SK-N-MC (cell line): ENCODE data around the gene EPHB4.
"Not testable (repeated sequence)": the region's sequence is repeated elsewhere in the genome, so short reads cannot be mapped to it uniquely, and the experiment has no call there.

Experiments used
- DNase-seq: peaks from one replicate; pipeline ENCODE4 v3.0.0-alpha.2; 2011; ENCODE audit warnings: low read depth, low spot score
- H3K27ac ChIP-seq: fragments of 200-600 bp; sonication (generic); 2 replicates; pipeline ENCODE4 v1.5.1; 2016; ENCODE audit warnings: mixed run types
- H3K36me3 ChIP-seq: fragments of 200-600 bp; sonication (generic); 2 replicates; pipeline ENCODE4 v1.6.1; 2017; ENCODE audit warnings: antibody characterized with exemption, low read length, mixed read lengths; ENCODE audit not compliant: insufficient read depth
- H3K4me3 ChIP-seq: fragments of 200-600 bp; sonication (generic); 2 replicates; pipeline ENCODE4 v1.5.1; 2016
- H3K9ac ChIP-seq: fragments of 200-600 bp; sonication (generic); 2 replicates; pipeline ENCODE4 v1.8.0; 2017; ENCODE audit warnings: mixed run types, mixed read lengths; ENCODE audit not compliant: insufficient read length
- H3K9me3 ChIP-seq: fragments of 200-600 bp; sonication (generic); 2 replicates; pipeline ENCODE4 v1.6.1; 2017; ENCODE audit warnings: low read depth, mild to moderate bottlenecking, antibody characterized with exemption, low read length, moderate library complexity, mixed read lengths
- EZH2 ChIP-seq: fragments of 200-600 bp; sonication (generic); IDR thresholded peaks from one replicate; pipeline ENCODE4 v1.6.1; 2017; ENCODE audit warnings: antibody characterized with exemption
- FOXP2 ChIP-seq: optimal IDR thresholded peaks from 2 replicates; pipeline ENCODE3; 2011; ENCODE audit warnings: mild to moderate bottlenecking, moderate library complexity; ENCODE audit not compliant: insufficient read depth; ENCODE audit errors: extremely low read length, control extremely low read depth
- POLR2AphosphoS5 ChIP-seq: IDR thresholded peaks from 2 replicates; pipeline ENCODE4 v1.6.1; 2012; ENCODE audit warnings: mild to moderate bottlenecking, low read depth, low read length, borderline replicate concordance

Gene EPHB4

DNA sequence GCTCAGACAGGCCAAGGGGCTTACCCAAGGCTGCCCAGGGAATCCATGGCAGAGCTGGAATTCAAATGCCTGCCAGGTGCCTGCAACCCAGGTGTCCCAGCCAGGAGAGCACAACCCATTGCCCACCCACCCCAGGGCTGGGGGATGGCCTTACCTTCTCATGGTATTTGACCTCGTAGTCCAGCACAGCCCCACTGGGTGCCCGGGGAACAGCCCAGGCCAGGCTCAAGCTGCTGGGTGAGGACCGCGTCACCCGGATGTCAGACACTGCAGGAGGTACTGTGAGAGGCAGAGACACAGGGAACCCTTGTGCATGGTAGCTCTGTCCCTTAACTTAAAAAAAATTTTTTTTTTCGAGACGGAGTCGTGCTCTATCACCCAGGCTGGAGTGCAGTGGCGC, 9.0 kb downstream of the EPHB4 start:
- DNase-seq: no peak
- TF ChIP-seq FOXP2 (no peak), POLR2AphosphoS5 (no peak; the same call in 1 of the 2 replicates), EZH2 (no peak)
- Histone ChIP-seq H3K27ac (no peak overlapping the region), H3K9ac (no peak overlapping the region), H3K4me3 (no peak overlapping the region), H3K36me3 (peaks cover 87% of the 10 kb centered on the region), H3K9me3 (no peaks in the 10 kb centered on the region)

- no peak overlapping the region for H3K9ac ChIP-seq
- H3K4me3 ChIP-seq: no peak overlapping the region
- H3K9me3 ChIP-seq: no peaks in the 10 kb centered on the region
- DNase-seq: no peak
- peaks cover 87% of the 10 kb centered on the region for H3K36me3 ChIP-seq
- H3K27ac ChIP-seq: no peak overlapping the region
- TF ChIP-seq FOXP2: no peak
- TF ChIP-seq EZH2: no peak
- TF ChIP-seq POLR2AphosphoS5: no peak
Observed at GRCh38 chr7:100817097-100817496, 10.2 kb downstream of the EPHB4 start.

GRCh38 chr7:100816515-100816914, 10.8 kb downstream of the EPHB4 start:
- H3K9me3 ChIP-seq, DNase-seq, H3K9ac ChIP-seq, H3K4me3 ChIP-seq, H3K27ac ChIP-seq: not testable (repeated sequence)
- H3K36me3 ChIP-seq: peaks cover 84% of the 10 kb centered on the region

DNA sequence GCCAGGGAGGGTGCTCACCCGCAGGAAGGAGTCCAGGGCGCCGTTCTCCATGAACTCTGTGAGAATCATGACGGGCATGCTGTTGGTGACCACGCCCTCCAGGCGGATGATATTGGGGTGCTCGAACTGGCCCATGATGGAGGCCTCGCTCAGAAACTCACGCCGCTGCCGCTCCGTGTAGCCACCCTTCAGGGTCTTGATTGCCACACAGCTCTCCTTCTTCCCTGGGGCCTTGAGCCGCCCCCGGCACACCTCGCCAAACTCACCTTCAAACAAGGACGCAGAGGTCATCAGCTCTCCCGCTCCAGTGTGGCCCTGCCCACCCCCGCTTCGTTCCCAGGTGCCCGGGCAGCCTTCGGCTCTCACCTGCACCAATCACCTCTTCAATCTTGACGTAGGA, 14.6 kb downstream of the EPHB4 start:
- DNase-seq: no peak
- TF ChIP-seq EZH2 (no peak), FOXP2 (no peak), POLR2AphosphoS5 (no peak)
- Histone ChIP-seq H3K4me3 (no peak overlapping the region), H3K9ac (no peak overlapping the region), H3K27ac (no peak overlapping the region), H3K9me3 (no peaks in the 10 kb centered on the region), H3K36me3 (peaks cover 88% of the 10 kb centered on the region)

- H3K27ac ChIP-seq: no peak overlapping the region
- no peak overlapping the region for H3K4me3 ChIP-seq
- no peaks in the 10 kb centered on the region for H3K9me3 ChIP-seq
- DNase-seq: no peak
- H3K9ac ChIP-seq: no peak overlapping the region
- peaks cover 92% of the 10 kb centered on the region for H3K36me3 ChIP-seq
- no peak for TF ChIP-seq POLR2AphosphoS5
- TF ChIP-seq FOXP2: no peak
- no peak for TF ChIP-seq EZH2
Observed at GRCh38 chr7:100811480-100811879, 15.8 kb downstream of the EPHB4 start.

DNA sequence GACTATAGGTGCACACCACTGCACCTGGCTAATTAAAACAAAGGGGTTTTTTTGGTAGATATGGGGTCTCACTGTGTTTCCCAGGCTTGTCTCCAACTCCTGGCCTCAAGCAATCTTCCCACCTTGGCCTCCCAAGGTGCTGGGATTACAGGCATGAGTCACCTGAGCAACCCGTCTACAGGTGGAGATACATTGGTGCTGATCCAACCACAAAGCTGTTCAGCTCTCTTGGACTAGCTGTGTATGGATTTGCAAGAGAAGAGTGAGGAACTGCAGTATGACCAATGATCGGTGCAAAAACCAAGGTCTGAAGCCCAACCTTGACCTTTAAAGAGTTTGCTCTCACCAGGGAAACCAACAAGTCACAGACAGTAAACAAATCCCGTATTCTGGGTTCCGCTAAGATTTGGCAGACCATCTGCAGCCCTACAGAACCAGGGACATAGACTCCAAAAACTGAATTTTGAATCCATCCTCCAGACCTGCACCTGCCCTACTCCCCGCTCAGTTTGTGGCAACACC, 18.9 kb downstream of the EPHB4 start:
- H3K36me3 ChIP-seq: peaks cover 91% of the 10 kb centered on the region

DNA sequence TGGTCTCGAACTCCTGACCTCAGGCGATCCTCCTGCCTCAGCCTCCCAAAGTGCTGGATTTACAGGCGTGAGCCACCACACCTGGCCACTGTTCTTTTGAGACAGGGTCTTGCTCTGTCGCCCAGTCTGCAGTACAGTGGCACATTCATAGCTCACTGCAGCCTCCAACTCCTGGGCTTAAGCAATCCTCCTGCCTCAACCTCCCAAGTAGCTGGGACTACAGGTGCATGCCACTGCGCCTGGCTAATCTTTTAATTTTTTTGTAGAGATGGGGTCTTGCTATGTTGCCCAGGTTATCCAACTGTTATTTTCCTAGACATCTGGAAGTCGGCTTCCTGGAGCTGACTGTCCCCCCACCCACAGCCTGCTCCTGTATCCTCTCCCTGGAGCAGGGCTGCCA, 20.4 kb downstream of the EPHB4 start:
- H3K4me3 ChIP-seq, DNase-seq, H3K27ac ChIP-seq, H3K9ac ChIP-seq, H3K9me3 ChIP-seq: not testable (repeated sequence)
- H3K36me3 ChIP-seq: peaks cover 86% of the 10 kb centered on the region

More for the DNA sequence above, 18.9 kb downstream of the EPHB4 start:
- Histone ChIP-seq H3K27ac (no peak overlapping the region), H3K9ac (no peak overlapping the region), H3K9me3 (no peaks in the 10 kb centered on the region), H3K4me3 (no peak overlapping the region)
- DNase-seq: no peak
- TF ChIP-seq EZH2 (no peak), POLR2AphosphoS5 (no peak), FOXP2 (no peak)

- Histone ChIP-seq H3K36me3 (peaks cover 82% of the 10 kb centered on the region), H3K4me3 (no peak overlapping the region), H3K9ac (no peak overlapping the region), H3K27ac (no peak overlapping the region), H3K9me3 (no peaks in the 10 kb centered on the region)
- TF ChIP-seq EZH2: no peak
- TF ChIP-seq POLR2AphosphoS5: no peak
- no peak for TF ChIP-seq FOXP2
- DNase-seq: no peak
Observed at GRCh38 chr7:100806276-100806675, 21.0 kb downstream of the EPHB4 start.

DNA sequence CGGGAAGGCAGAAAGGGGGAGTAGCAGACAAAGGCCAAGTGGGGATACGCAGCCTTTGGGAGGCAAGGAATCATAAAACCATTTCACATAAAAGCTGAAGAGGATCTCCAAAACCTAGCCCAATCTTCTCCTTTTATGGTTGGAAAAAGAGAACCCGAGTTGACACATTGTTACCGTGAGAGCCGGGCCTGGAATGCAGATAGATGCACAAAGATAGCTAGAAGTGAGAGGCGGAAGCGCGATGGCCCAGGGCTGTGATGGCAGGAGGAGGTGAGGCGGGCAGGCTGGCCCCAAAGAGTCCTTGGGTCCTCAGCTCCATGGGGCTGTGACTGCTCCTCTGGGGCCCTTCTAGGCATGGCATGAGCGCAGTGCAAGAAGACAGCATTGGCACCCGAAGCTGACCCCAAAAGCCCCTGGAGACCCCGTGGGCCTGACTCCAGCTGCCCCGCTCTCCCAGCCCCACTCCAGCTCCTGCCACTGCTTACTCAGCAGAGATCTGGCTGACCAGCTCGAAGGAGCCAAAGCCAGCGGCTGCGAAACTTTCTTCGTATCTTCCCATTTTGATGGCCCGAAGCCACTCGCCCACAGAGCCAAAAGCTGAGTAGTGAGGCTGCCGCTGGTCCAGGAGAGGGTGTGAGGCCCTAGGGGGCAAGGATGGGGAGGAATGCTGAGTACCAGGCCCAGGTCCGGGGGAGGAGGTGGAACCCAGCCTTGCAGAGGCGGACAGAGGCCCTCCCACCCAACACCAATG, 22.5 kb downstream of the EPHB4 start:
- DNase-seq: no peak
- H3K27ac ChIP-seq: 0 out of 2 replicates have a peak overlapping the region, but pooled peaks have one; percentile 16
- TF ChIP-seq FOXP2: no peak
- TF ChIP-seq EZH2: no peak
- no peak for TF ChIP-seq POLR2AphosphoS5
- no peak overlapping the region for H3K4me3 ChIP-seq
- H3K9ac ChIP-seq: no peak overlapping the region
- H3K9me3 ChIP-seq: no peaks in the 10 kb centered on the region
- peaks cover 69% of the 10 kb centered on the region for H3K36me3 ChIP-seq
